K562 (cell line): ENCODE data around the gene SPRYD7. TPM values are rescaled to one million over a fixed set of nuclear protein-coding genes. Genes with fewer than 3 reads are reported as not detected.

Experiments used
- ATAC-seq: fragments of 200-7000 bp; cut with Tn5 transposase; 3 replicates; pipeline ENCODE4 v1.9.1; 2020; ENCODE audit warnings: moderate library complexity
- BruUV-seq: library from RNA; stranded (reverse); fragments of 400-500 nt; replicated peaks from 2 replicates; lab custom pipeline; 2021; lab: Mats Ljungman, UMichigan
- CTCF ChIA-PET: fragments of 300-600 bp; formaldehyde crosslinking; extraction: SDS; loops from one replicate; lab custom pipeline; 2021; ENCODE audit warnings: low intra/inter-chr PET ratio; lab: Yijun Ruan, JAX
- POLR2A ChIA-PET: fragments of 300-600, 350-650 bp; sonication (Branson Sonifier 250); formaldehyde crosslinking; extraction: SDS; loops from one replicate; lab custom pipeline; 2021; ENCODE audit warnings: antibody characterized with exemption, inconsistent platforms; lab: Yijun Ruan, JAX
- DNase-seq, 4 experiments: peaks; one replicate each; pipeline versions ENCODE4 v3.0.0 to v3.0.0-alpha.2; 2011 to 2018; ENCODE audit warnings: low spot score in 3 of 4, mixed read lengths in 3 of 4; ENCODE audit errors: extremely low read depth in 1 of 4
- FAIRE-seq: peaks from 2 replicates; lab custom pipeline; 2011; peaks lifted over from hg19 to GRCh38; lab: Jason Lieb, UNC
- H2AFZ ChIP-seq: 2 replicates; pipeline ENCODE4 v1.6.0; 2011; ENCODE audit warnings: low read depth, low read length, control low read depth, inconsistent platforms
- H3K27ac ChIP-seq: fragments of 200-600 bp; 3 replicates; pipeline ENCODE4 v1.8.0; 2011; ENCODE audit warnings: low read depth, mild to moderate bottlenecking, control low read depth, inconsistent platforms, low read length, moderate library complexity, mixed read lengths; ENCODE audit errors: extremely low read depth
- H3K27me3 ChIP-seq, 2 experiments: fragments of 300-600 bp in 1 of 2; 2 replicates in 1 of 2; 3 replicates in 1 of 2; pipeline versions ENCODE4 v1.6.0 to v1.8.0; 2011; ENCODE audit warnings: inconsistent platforms in 2 of 2, low read length in 2 of 2, mild to moderate bottlenecking in 1 of 2, mixed read lengths in 1 of 2, moderate library complexity in 1 of 2; ENCODE audit not compliant: control insufficient read depth in 2 of 2, insufficient read depth in 2 of 2
- H3K36me3 ChIP-seq: fragments of 300-600 bp; 3 replicates; pipeline ENCODE4 v1.8.0; 2011; ENCODE audit warnings: mild to moderate bottlenecking, low read length, inconsistent platforms; ENCODE audit not compliant: control insufficient read depth, insufficient read depth
- H3K4me1 ChIP-seq, 2 experiments: fragments of 200-600 bp in 1 of 2; replicated peaks in 1 of 2; 2 replicates in 1 of 2; 3 replicates in 1 of 2; pipeline versions ENCODE4 v1.5.1 to v1.8.0; 2011; ENCODE audit warnings: inconsistent platforms in 2 of 2, low read length in 2 of 2, mild to moderate bottlenecking in 1 of 2, mixed read lengths in 1 of 2, moderate library complexity in 1 of 2; ENCODE audit not compliant: control insufficient read depth in 2 of 2, insufficient read depth in 2 of 2
- H3K4me2 ChIP-seq: 2 replicates; pipeline ENCODE4 v1.6.1; 2011; ENCODE audit warnings: low read length, control low read depth, inconsistent platforms, mixed read lengths; ENCODE audit not compliant: insufficient read depth
- H3K4me3 ChIP-seq: fragments of 200-600 bp; sonication (generic), shearing (Covaris generic); 2 replicates; pipeline ENCODE4 v1.5.1; 2016; ENCODE audit warnings: control low read depth, inconsistent platforms
- H3K79me2 ChIP-seq: fragments of 200-600 bp; 3 replicates; pipeline ENCODE4 v1.8.0; 2011; ENCODE audit warnings: low read length, inconsistent platforms; ENCODE audit not compliant: control insufficient read depth, insufficient read depth
- H3K9ac ChIP-seq, 2 experiments: 2 replicates each; pipeline versions ENCODE4 v1.6.0 to v1.6.1; 2011; ENCODE audit warnings: low read depth in 2 of 2, low read length in 2 of 2, control low read depth in 1 of 2, inconsistent platforms in 1 of 2, mild to moderate bottlenecking in 1 of 2, mixed read lengths in 1 of 2; ENCODE audit not compliant: insufficient read depth in 1 of 2
- H3K9me1 ChIP-seq: one replicate; pipeline ENCODE4 v1.6.0; 2011; ENCODE audit warnings: inconsistent platforms, mild to moderate bottlenecking, low read length, moderate library complexity; ENCODE audit not compliant: control insufficient read depth, insufficient read depth
- H3K9me3 ChIP-seq: replicated peaks from 2 replicates; pipeline ENCODE4 v1.5.1; 2011; ENCODE audit warnings: low read depth, low read length, inconsistent platforms; ENCODE audit not compliant: control insufficient read depth, insufficient read depth
- H4K20me1 ChIP-seq: replicated peaks from 2 replicates; pipeline ENCODE4 v1.6.1; 2011; ENCODE audit warnings: low read length, inconsistent platforms, mixed read lengths; ENCODE audit not compliant: control insufficient read depth, insufficient read depth
- CCNT2 ChIP-seq: IDR thresholded peaks from 2 replicates; pipeline ENCODE4 v1.6.1; 2011; ENCODE audit warnings: borderline replicate concordance, low read depth, mild to moderate bottlenecking, moderate library complexity, mixed read lengths, low read length; ENCODE audit not compliant: insufficient read length; ENCODE audit errors: extremely low read depth
- HLTF ChIP-seq: fragments of 450-650 bp; IDR thresholded peaks from 2 replicates; pipeline ENCODE4 v1.6.1; 2016
- PTBP1 ChIP-seq: fragments of 200-400 bp; formaldehyde crosslinking; IDR thresholded peaks from 2 replicates; pipeline ENCODE4 v1.6.1; 2017; ENCODE audit warnings: low read depth, low read length
- RBM25 ChIP-seq: fragments of 200-400 bp; formaldehyde crosslinking; IDR thresholded peaks from 2 replicates; pipeline ENCODE4 v1.6.1; 2018; ENCODE audit warnings: low read length, low read depth, moderate library complexity; ENCODE audit not compliant: severe bottlenecking
- RBM39 ChIP-seq: fragments of 200-400 bp; formaldehyde crosslinking; optimal IDR thresholded peaks from 2 replicates; pipeline ENCODE3; 2018; ENCODE audit warnings: low read depth, low read length
- STAT5B ChIP-seq: fragments of 250-450 bp; sonication (Bioruptor Pico); IDR thresholded peaks from 2 replicates; pipeline ENCODE4 v1.8.0; 2021; ENCODE audit warnings: mild to moderate bottlenecking, inconsistent platforms
- TRIM24 ChIP-seq, 2 experiments: fragments of 450-650 bp; IDR thresholded peaks; 2 replicates each; pipeline ENCODE4 v1.6.1; 2016
- TRIM28 ChIP-seq: fragments of 450-650 bp; IDR thresholded peaks from 2 replicates; pipeline ENCODE4 v1.6.1; 2017
- ZFPM2 ChIP-seq: fragments of 250-450 bp; sonication (Bioruptor Pico); IDR thresholded peaks from 2 replicates; pipeline ENCODE4 v1.5.1; 2022; ENCODE audit warnings: mild to moderate bottlenecking
- WGBS: fragments of 100-300 bp; shearing (Covaris generic); methylation state at CpG from one replicate; pipeline ENCODE4 v1.1.6; 2016; ENCODE audit warnings: low coverage, mixed read lengths; ENCODE audit not compliant: insufficient coverage; ENCODE audit errors: missing lambda C conversion rate; 5-methylcytosine and 5-hydroxymethylcytosine counted together
- in situ Hi-C: fragments of 300-500 bp; cut with MboI; formaldehyde crosslinking; loops from 4 replicates; pipeline ENCODE4 v1.15.0; 2018; ENCODE audit warnings: inconsistent platforms, mixed read lengths
- intact Hi-C: fragments of 100-400 bp; cut with micrococcal nuclease; formaldehyde crosslinking; loops from 2 replicates; pipeline ENCODE4 v1.14.2; 2022
- polyA plus RNA-seq, 8 experiments: library from polyadenylated mRNA; depleted of rRNA in 4 of 8; stranded (reverse) in 5 of 8; unstranded in 3 of 8; fragments of >200 nt; fragmentation: Nextera tagmentation in 2 of 8; fragmentation: Illumina TruSeq in 1 of 8; extraction: Ambion mirVana in 2 of 8; extraction: Trizol in 1 of 8; gene quantifications; 2 replicates each; pipeline versions ENCODE4 v1.2.1 to v1.2.3, GENCODE V29; 2011 to 2014; ENCODE audit warnings: inconsistent platforms in 1 of 8, missing spikeins in 1 of 8
- total RNA-seq, 7 experiments: library from RNA; depleted of rRNA in 6 of 7; stranded (reverse); fragments of >200 nt in 6 of 7; fragmentation: Illumina TruSeq in 2 of 7; extraction: Trizol in 2 of 7; gene quantifications; 2 replicates each; pipeline versions ENCODE4 v1.2.1 to v1.2.3, GENCODE V29; 2011 to 2021; ENCODE audit warnings: low replicate concordance in 1 of 7
- TF ChIP-seq, protein P1 (sequence below), 2 experiments: IDR thresholded peaks in 1 of 2; conservative IDR thresholded peaks in 1 of 2; 2 replicates each; pipeline ENCODE4 v1.6.1; 2016; ENCODE audit warnings: low read depth in 2 of 2, mild to moderate bottlenecking in 1 of 2, missing compliant biosample characterization in 1 of 2, missing genetic modification characterization in 1 of 2, moderate library complexity in 1 of 2
- TF ChIP-seq, protein P2 (sequence below): fragments of 450-650 bp; formaldehyde crosslinking; IDR thresholded peaks from 2 replicates; pipeline ENCODE4 v1.4.0; 2022; ENCODE audit warnings: missing genetic modification characterization

The SPRYD7 gene
- total and polyA plus RNA-seq, 9 of the 15 experiments (the other 6 are each of a cell fraction or from before 2014, with no cell fraction given), result 4.3 to 11.0 (median 7.9) TPM

GRCh38 chr13:49953560-49953959 lies 17.4 kb upstream of the SPRYD7 start:
- in situ Hi-C loops, result no loop called here
- ATAC-seq, result no peak
- CTCF ChIA-PET, result no interaction called here

DNA sequence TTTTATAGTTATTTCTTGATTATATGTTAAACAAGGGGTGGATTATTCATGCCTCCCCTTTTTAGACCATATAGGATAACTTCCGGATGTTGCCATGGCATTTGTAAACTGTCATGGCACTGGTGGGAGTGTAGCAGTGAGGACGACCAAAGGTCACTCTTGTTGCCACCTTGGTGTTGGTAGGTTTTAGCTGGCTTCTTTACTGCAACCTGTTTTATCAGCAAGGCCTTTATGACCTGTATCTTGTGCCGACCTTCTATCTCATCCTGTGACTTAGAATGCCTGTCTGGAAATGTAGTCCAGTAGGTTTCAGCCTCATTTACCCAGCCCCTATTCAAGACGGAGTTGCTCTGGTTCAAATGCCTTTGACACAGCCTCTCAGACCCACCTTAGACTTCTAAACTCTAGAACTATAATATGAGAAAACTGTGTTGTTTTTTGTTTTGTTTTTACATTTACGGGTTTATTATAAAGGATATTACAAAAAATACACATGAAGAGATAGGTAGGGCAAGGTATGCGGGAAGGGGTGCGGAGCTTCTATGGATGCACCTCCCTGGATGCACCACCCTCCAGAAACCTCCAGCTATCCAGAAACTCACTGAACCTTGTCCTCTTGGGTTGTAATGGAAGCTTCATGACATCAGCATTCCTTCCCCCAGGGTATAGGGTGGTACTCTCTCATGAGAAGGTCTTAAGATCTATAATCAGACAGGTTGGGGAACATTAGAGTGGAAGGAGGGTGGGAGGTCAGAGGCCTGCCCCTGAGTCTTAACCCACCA lies 15.8 kb upstream of the SPRYD7 start:
- H3K9me1 ChIP-seq, result no peaks in the 10 kb centered on the region
- WGBS, result 26% methylated on average over 7 of the region's 7 CpGs
- H3K36me3 ChIP-seq, result no peaks in the 10 kb centered on the region
- no peak overlapping the region for H3K4me2 ChIP-seq
- H3K27me3 ChIP-seq, result no peaks in the 10 kb centered on the region
- intact Hi-C loops, result no loop called here
- no peaks in the 10 kb centered on the region; a peak in 1 of 5 replicates for H3K4me1 ChIP-seq
- H3K4me3 ChIP-seq, result no peak overlapping the region
- DNase-seq (no peak), FAIRE-seq (no peak), ATAC-seq (no peak)
- H4K20me1 ChIP-seq, result no peaks in the 10 kb centered on the region
- CTCF ChIA-PET, result interaction anchor here (0.6 kb wide), 1 partner anchor 505 kb away, joined by 3 read pairs; no protein-coding TSS in a partner anchor
- in situ Hi-C loops, result no loop called here
- H3K9ac ChIP-seq, result no peak overlapping the region
- no peaks in the 10 kb centered on the region for H3K79me2 ChIP-seq
- BruUV-seq, result no TSS peak
- POLR2A ChIA-PET, result interaction anchor here (1.0 to 1.4 kb wide), 2 partner anchors 13 to 16 kb away, joined by 3 to 5 read pairs; partner anchors contain the start of gene SPRYD7
- no peak overlapping the region for H3K27ac ChIP-seq
- H3K9me3 ChIP-seq, result no peaks in the 10 kb centered on the region
- no peak overlapping the region for H2AFZ ChIP-seq
- TF ChIP-seq, protein P1, sequence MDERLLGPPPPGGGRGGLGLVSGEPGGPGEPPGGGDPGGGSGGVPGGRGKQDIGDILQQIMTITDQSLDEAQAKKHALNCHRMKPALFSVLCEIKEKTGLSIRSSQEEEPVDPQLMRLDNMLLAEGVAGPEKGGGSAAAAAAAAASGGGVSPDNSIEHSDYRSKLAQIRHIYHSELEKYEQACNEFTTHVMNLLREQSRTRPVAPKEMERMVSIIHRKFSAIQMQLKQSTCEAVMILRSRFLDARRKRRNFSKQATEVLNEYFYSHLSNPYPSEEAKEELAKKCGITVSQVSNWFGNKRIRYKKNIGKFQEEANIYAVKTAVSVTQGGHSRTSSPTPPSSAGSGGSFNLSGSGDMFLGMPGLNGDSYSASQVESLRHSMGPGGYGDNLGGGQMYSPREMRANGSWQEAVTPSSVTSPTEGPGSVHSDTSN (CRISPR knock-in tag; IDR thresholded peaks at IDR 0.05; ENCODE audit: low read depth), result no peak
- TF ChIP-seq, protein P1 (tag; conservative IDR thresholded peaks at IDR 0.05; ENCODE audit: low read depth), result no peak
- TF ChIP-seq ZFPM2 (CRISPR knock-in tag) (no peak), STAT5B (CRISPR knock-in tag) (no peak), HLTF (no peak), TRIM24 (IDR thresholded peaks at IDR 0.05) (no peak), CCNT2 (no peak), RBM39 (no peak), TRIM28 (no peak), RBM25 (no peak)
- TF ChIP-seq, protein P2, sequence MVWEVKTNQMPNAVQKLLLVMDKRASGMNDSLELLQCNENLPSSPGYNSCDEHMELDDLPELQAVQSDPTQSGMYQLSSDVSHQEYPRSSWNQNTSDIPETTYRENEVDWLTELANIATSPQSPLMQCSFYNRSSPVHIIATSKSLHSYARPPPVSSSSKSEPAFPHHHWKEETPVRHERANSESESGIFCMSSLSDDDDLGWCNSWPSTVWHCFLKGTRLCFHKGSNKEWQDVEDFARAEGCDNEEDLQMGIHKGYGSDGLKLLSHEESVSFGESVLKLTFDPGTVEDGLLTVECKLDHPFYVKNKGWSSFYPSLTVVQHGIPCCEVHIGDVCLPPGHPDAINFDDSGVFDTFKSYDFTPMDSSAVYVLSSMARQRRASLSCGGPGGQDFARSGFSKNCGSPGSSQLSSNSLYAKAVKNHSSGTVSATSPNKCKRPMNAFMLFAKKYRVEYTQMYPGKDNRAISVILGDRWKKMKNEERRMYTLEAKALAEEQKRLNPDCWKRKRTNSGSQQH, result no peak

More at GRCh38 chr13:49953560-49953959, 17.4 kb upstream of the SPRYD7 start:
- H3K36me3 ChIP-seq, result no peaks in the 10 kb centered on the region
- H3K4me2 ChIP-seq, result no peak overlapping the region
- H3K9me1 ChIP-seq, result no peaks in the 10 kb centered on the region
- no TSS peak for BruUV-seq
- TF ChIP-seq PTBP1, result no peak
- no peaks in the 10 kb centered on the region for H3K9me3 ChIP-seq
- H3K27ac ChIP-seq, result no peak overlapping the region
- no peak overlapping the region for H3K9ac ChIP-seq
- no peak for DNase-seq
- intact Hi-C loops, result no loop called here
- no peaks in the 10 kb centered on the region for H4K20me1 ChIP-seq
- 13% methylated on average over 1 of the region's 1 CpG for WGBS
- no peak for FAIRE-seq
- no peak overlapping the region for H2AFZ ChIP-seq
- POLR2A ChIA-PET, result interaction anchor here (2.1 kb wide), 1 partner anchor 15 kb away, joined by 5 read pairs; no protein-coding TSS in a partner anchor
- H3K4me3 ChIP-seq, result no peak overlapping the region
- H3K27me3 ChIP-seq, result no peaks in the 10 kb centered on the region
- H3K79me2 ChIP-seq, result no peaks in the 10 kb centered on the region
- no peaks in the 10 kb centered on the region; a peak in 1 of 5 replicates for H3K4me1 ChIP-seq
